DOHH2 (cell line): Measurements from ENCODE around the gene GRHPR.

Experiments used
- EZH2phosphoT487 ChIP-seq: fragments of 200-600 bp; sonication (generic); IDR thresholded peaks from 2 replicates; pipeline ENCODE4 v1.6.1; 2017; ENCODE audit warnings: borderline replicate concordance, mild to moderate bottlenecking, antibody characterized with exemption, low read length, moderate library complexity, mixed read lengths
- TF ChIP-seq, protein P1 (sequence below): fragments of 200-600 bp; sonication (generic); IDR thresholded peaks from one replicate; pipeline ENCODE4 v1.5.1; 2014; ENCODE audit warnings: antibody characterized with exemption, mild to moderate bottlenecking, low read depth, low read length; ENCODE audit not compliant: poor library complexity, severe bottlenecking

- TF ChIP-seq, protein P1, sequence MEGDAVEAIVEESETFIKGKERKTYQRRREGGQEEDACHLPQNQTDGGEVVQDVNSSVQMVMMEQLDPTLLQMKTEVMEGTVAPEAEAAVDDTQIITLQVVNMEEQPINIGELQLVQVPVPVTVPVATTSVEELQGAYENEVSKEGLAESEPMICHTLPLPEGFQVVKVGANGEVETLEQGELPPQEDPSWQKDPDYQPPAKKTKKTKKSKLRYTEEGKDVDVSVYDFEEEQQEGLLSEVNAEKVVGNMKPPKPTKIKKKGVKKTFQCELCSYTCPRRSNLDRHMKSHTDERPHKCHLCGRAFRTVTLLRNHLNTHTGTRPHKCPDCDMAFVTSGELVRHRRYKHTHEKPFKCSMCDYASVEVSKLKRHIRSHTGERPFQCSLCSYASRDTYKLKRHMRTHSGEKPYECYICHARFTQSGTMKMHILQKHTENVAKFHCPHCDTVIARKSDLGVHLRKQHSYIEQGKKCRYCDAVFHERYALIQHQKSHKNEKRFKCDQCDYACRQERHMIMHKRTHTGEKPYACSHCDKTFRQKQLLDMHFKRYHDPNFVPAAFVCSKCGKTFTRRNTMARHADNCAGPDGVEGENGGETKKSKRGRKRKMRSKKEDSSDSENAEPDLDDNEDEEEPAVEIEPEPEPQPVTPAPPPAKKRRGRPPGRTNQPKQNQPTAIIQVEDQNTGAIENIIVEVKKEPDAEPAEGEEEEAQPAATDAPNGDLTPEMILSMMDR, result no peak
- no peak for TF ChIP-seq EZH2phosphoT487
These were observed 17.1 kb upstream of the GRHPR start for GRCh38 chr9:37405350-37405749.
